C4-2B (cell line): Measurements from ENCODE around the gene PASK.

Source experiments
- ZFX ChIP-seq: fragments of 450-650 bp; IDR thresholded peaks from 2 replicates; pipeline ENCODE4 v1.6.1; 2017
- TF ChIP-seq, protein P1 (sequence below): fragments of 450-650 bp; conservative IDR thresholded peaks from 2 replicates; pipeline ENCODE4 v1.5.1; 2017; ENCODE audit warnings: mild to moderate bottlenecking

GRCh38 chr2:241111440-241111805 is 37.8 kb downstream of the PASK start:
- TF ChIP-seq, protein P1, sequence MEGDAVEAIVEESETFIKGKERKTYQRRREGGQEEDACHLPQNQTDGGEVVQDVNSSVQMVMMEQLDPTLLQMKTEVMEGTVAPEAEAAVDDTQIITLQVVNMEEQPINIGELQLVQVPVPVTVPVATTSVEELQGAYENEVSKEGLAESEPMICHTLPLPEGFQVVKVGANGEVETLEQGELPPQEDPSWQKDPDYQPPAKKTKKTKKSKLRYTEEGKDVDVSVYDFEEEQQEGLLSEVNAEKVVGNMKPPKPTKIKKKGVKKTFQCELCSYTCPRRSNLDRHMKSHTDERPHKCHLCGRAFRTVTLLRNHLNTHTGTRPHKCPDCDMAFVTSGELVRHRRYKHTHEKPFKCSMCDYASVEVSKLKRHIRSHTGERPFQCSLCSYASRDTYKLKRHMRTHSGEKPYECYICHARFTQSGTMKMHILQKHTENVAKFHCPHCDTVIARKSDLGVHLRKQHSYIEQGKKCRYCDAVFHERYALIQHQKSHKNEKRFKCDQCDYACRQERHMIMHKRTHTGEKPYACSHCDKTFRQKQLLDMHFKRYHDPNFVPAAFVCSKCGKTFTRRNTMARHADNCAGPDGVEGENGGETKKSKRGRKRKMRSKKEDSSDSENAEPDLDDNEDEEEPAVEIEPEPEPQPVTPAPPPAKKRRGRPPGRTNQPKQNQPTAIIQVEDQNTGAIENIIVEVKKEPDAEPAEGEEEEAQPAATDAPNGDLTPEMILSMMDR: no peak
- TF ChIP-seq ZFX: no peak
